Prostate gland (tissue), 2 donors: ENCODE measurements around the gene SLCO1C1. TPM values are rescaled to one million over a fixed set of nuclear protein-coding genes. Genes with fewer than 3 reads are reported as not detected.

Experiments
- DNase-seq: peaks from one replicate; pipeline ENCODE4 v3.0.0-alpha.2; 2019; ENCODE audit warnings: low spot score
- H3K27ac ChIP-seq, 2 donors: fragments of 200-600 bp; sonication (generic); 2 replicates each; pipeline ENCODE4 v1.5.1; 2017 to 2019
- H3K27me3 ChIP-seq: fragments of 200-600 bp; sonication (generic); replicated peaks from 2 replicates; pipeline ENCODE4 v1.5.1; 2019; ENCODE audit not compliant: insufficient read depth
- H3K36me3 ChIP-seq, 2 donors: fragments of 200-600 bp; sonication (generic); 1 replicate in 1 of 2; 2 replicates in 1 of 2; pipeline versions ENCODE4 v1.5.1 to v1.8.1; 2017 to 2019
- H3K4me1 ChIP-seq: fragments of 200-600 bp; sonication (generic); replicated peaks from 2 replicates; pipeline ENCODE4 v1.5.1; 2019
- H3K4me3 ChIP-seq, 2 donors: fragments of 200-600 bp; sonication (generic); 2 replicates each; pipeline ENCODE4 v1.5.1; 2017 to 2019
- H3K9me3 ChIP-seq: fragments of 200-600 bp; sonication (generic); 2 replicates; pipeline ENCODE4 v1.5.1; 2017
- CTCF ChIP-seq, 4 experiments: fragments of 200-600 bp in 2 of 4; fragments of 450-650 bp in 2 of 4; sonication (generic) in 2 of 4; IDR thresholded peaks; 1 replicate in 3 of 4; 2 replicates in 1 of 4; pipeline ENCODE4 v1.5.1; 2016 to 2019; ENCODE audit warnings: antibody characterized with exemption in 4 of 4, mild to moderate bottlenecking in 2 of 4, moderate library complexity in 2 of 4
- POLR2A ChIP-seq: fragments of 450-650 bp; IDR thresholded peaks from one replicate; pipeline ENCODE4 v1.6.1; 2016; ENCODE audit warnings: antibody characterized with exemption, mild to moderate bottlenecking
- POLR2AphosphoS5 ChIP-seq: sonication (generic); formaldehyde crosslinking; IDR thresholded peaks from one replicate; pipeline ENCODE4 v1.6.1; 2017; ENCODE audit warnings: antibody characterized with exemption
- WGBS: methylation state at CpG from one replicate; pipeline ENCODE4 v1.1.5; 2018; 5-methylcytosine and 5-hydroxymethylcytosine counted together
- intact Hi-C: fragments of 100-400 bp; cut with DNase I; formaldehyde crosslinking; loops from one replicate; pipeline ENCODE4 v1.14.2; 2022
- total RNA-seq, 2 donors: library from RNA; depleted of rRNA; stranded (reverse); fragments of >200 nt; gene quantifications; one replicate each; pipeline ENCODE4 v1.1.0, GENCODE V29; 2016

The SLCO1C1 gene
- total RNA-seq, 2 donors from 2014 or later, result 0.23 TPM; not detected in 1

DNA sequence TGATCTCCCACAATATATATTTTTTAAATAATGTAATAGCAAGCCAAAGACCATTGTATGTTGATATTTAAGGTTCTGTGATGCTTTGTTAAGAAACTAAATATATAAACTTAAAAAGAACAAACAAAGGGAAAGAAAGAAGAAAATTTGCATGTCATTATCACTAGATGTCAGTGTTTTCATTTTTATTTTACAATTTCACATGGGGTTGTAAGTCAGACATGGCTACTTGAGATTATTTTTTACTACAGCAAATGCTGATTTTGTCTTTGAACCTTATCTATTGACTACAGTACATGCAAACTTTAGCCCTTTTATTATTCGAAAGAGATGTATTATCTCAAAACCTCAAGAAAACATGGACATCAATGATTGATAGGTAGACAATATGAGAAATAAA lies 36.1 kb downstream of the SLCO1C1 start:
- Histone ChIP-seq H3K36me3 (no peaks in the 10 kb centered on the region), H3K4me3 (no peak overlapping the region), H3K27me3 (no peaks in the 10 kb centered on the region), H3K4me1 (no peaks in the 10 kb centered on the region), H3K27ac (no peak overlapping the region), H3K9me3 (no peaks in the 10 kb centered on the region)
- intact Hi-C loops, result no loop called here
- TF ChIP-seq CTCF (IDR thresholded peaks at IDR 0.05), result no peak
- TF ChIP-seq POLR2A, result no peak
- TF ChIP-seq POLR2AphosphoS5, result no peak
- DNase-seq, result no peak
- 66% methylated on average over 1 of the region's 1 CpG for WGBS

DNA sequence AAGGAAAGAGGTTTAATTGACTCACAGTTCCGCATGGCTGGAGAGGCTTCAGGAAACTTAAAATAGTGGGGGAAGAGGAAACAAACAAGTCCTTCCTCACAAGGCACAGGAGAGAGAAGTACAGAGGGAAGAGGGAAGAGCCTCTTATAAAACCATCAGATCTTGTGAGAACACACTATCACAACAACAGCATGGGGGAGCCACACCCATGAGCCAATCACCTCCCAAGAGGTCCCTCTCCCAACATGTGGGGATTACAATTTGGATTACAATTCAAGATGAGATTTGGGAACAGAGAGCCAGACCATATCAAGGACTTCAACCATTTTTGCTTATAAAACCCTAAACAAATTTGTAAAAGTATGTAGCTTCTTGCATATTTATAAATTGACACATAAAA lies 45.8 kb downstream of the SLCO1C1 start:
- H3K36me3 ChIP-seq, result no peaks in the 10 kb centered on the region
- H3K27ac ChIP-seq, result no peak overlapping the region
- TF ChIP-seq POLR2AphosphoS5 (no peak), CTCF (IDR thresholded peaks at IDR 0.05) (no peak), POLR2A (no peak)
- DNase-seq, result no peak
- no peak overlapping the region for H3K4me3 ChIP-seq
- 100% methylated on average over 1 of the region's 1 CpG for WGBS
- intact Hi-C loops, result no loop called here
- no peaks in the 10 kb centered on the region for H3K4me1 ChIP-seq
- no peaks in the 10 kb centered on the region for H3K27me3 ChIP-seq
- H3K9me3 ChIP-seq, result no peaks in the 10 kb centered on the region

- WGBS, result 94% methylated on average over 1 of the region's 1 CpG
- TF ChIP-seq POLR2AphosphoS5, result no peak
- TF ChIP-seq POLR2A, result no peak
- no peak for TF ChIP-seq CTCF (IDR thresholded peaks at IDR 0.05)
- H3K4me3 ChIP-seq, result no peak overlapping the region
- H3K27me3 ChIP-seq, result no peaks in the 10 kb centered on the region
- H3K27ac ChIP-seq, result no peak overlapping the region
- H3K9me3 ChIP-seq, result no peaks in the 10 kb centered on the region
- H3K4me1 ChIP-seq, result no peaks in the 10 kb centered on the region
- intact Hi-C loops, result no loop called here
- DNase-seq, result no peak
- no peaks in the 10 kb centered on the region for H3K36me3 ChIP-seq
These were observed 53.1 kb downstream of the SLCO1C1 start for GRCh38 chr12:20748198-20748597.

DNA sequence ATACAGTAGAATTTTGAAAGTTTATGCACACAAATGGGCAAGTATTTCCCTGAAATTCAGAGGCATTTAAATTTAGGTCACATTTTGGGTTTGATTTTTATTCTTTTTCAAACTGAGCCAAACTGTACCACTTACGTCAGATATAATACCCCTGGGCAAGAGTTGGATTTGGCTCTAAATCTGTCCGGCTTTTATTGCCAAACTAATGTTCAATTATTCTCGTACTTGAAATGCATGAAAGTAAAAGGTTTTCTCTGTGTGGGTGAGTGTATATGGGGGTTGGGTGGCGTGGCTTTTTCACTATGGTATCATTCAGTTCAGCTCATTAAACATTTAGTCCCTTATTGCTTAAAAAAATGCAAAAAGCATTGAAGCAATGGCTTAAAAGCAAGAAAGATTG lies 55.9 kb downstream of the SLCO1C1 start:
- Histone ChIP-seq H3K9me3 (no peaks in the 10 kb centered on the region), H3K36me3 (no peaks in the 10 kb centered on the region), H3K27ac (no peak overlapping the region), H3K4me3 (no peak overlapping the region), H3K27me3 (no peaks in the 10 kb centered on the region), H3K4me1 (no peaks in the 10 kb centered on the region)
- 36% methylated on average over 4 of the region's 4 CpGs for WGBS
- intact Hi-C loops, result no loop called here
- TF ChIP-seq CTCF (IDR thresholded peaks at IDR 0.05) (no peak), POLR2A (no peak), POLR2AphosphoS5 (no peak)
- no peak for DNase-seq

DNA sequence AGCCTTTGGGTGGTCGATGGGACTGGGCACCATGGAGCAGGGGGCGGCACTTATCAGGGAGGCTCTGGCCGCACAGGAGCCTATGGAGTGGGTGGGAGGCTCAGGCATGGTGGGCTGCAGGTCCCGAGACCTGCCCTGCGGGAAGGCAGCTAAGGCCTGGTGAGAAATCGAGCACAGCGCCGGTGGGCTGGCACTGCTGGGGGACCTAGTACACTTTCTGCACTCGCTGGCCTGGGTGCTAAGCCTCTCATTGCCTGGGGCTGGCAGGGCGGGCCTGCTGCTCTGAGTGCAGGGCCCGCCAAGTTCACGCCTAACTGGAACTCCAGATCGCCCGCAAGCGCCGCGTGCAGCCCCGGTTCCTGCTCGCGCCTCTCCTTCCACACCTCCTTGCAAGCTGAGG lies 82.3 kb downstream of the SLCO1C1 start:
- H3K4me3 ChIP-seq, result no peak overlapping the region
- no peak for DNase-seq
- TF ChIP-seq POLR2AphosphoS5 (no peak), CTCF (IDR thresholded peaks at IDR 0.05) (no peak), POLR2A (no peak)
- no peaks in the 10 kb centered on the region for H3K36me3 ChIP-seq
- no peaks in the 10 kb centered on the region for H3K27me3 ChIP-seq
- H3K27ac ChIP-seq, result no peak overlapping the region
- H3K9me3 ChIP-seq, result no peaks in the 10 kb centered on the region
- H3K4me1 ChIP-seq, result no peaks in the 10 kb centered on the region
- intact Hi-C loops, result no loop called here
- WGBS, result 63% methylated on average over 9 of the region's 20 CpGs
